PC-3 (cell line): ENCODE measurements around the gene POLE3.

Experiments
- EZH2 ChIP-seq: fragments of 300-600 bp; sonication (generic); IDR thresholded peaks from one replicate; pipeline ENCODE4 v1.6.1; 2017; ENCODE audit warnings: antibody characterized with exemption, mild to moderate bottlenecking, low read length; ENCODE audit not compliant: unreplicated experiment
- TF ChIP-seq, protein P1 (sequence below): fragments of 300-600 bp; sonication (generic); conservative IDR thresholded peaks from 2 replicates; pipeline ENCODE4 v1.5.1; 2017; ENCODE audit warnings: antibody characterized with exemption, low read depth, mild to moderate bottlenecking, low read length

GRCh38 chr9:113360242-113360842 is 50.1 kb downstream of the POLE3 start:
- TF ChIP-seq, protein P1, sequence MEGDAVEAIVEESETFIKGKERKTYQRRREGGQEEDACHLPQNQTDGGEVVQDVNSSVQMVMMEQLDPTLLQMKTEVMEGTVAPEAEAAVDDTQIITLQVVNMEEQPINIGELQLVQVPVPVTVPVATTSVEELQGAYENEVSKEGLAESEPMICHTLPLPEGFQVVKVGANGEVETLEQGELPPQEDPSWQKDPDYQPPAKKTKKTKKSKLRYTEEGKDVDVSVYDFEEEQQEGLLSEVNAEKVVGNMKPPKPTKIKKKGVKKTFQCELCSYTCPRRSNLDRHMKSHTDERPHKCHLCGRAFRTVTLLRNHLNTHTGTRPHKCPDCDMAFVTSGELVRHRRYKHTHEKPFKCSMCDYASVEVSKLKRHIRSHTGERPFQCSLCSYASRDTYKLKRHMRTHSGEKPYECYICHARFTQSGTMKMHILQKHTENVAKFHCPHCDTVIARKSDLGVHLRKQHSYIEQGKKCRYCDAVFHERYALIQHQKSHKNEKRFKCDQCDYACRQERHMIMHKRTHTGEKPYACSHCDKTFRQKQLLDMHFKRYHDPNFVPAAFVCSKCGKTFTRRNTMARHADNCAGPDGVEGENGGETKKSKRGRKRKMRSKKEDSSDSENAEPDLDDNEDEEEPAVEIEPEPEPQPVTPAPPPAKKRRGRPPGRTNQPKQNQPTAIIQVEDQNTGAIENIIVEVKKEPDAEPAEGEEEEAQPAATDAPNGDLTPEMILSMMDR, result no peak
- no peak for TF ChIP-seq EZH2
